Endodermal cell (in vitro differentiated cells): Measurements from ENCODE around the gene PACS1. TPM values are rescaled to one million over a fixed set of nuclear protein-coding genes. Genes with fewer than 3 reads are reported as not detected.

Experiments
- DNase-seq: peaks from one replicate; pipeline ENCODE4 v3.0.0-alpha.2; 2017
- H3K27ac ChIP-seq: 2 replicates; pipeline ENCODE4 v1.5.1; 2013; ENCODE audit warnings: mild to moderate bottlenecking, low read depth, low read length, moderate library complexity
- H3K27me3 ChIP-seq: 2 replicates; pipeline ENCODE4 v1.6.1; 2013; ENCODE audit warnings: mild to moderate bottlenecking, low read length, moderate library complexity; ENCODE audit not compliant: insufficient read depth, control insufficient read depth, poor library complexity, severe bottlenecking
- H3K36me3 ChIP-seq: 2 replicates; pipeline ENCODE4 v1.7.0; 2013; ENCODE audit warnings: mild to moderate bottlenecking, low read length, moderate library complexity; ENCODE audit not compliant: control insufficient read depth, insufficient read depth
- H3K4me1 ChIP-seq: one replicate; pipeline ENCODE4 v1.7.0; 2013; ENCODE audit warnings: low read length; ENCODE audit not compliant: control insufficient read depth, insufficient read depth
- H3K4me3 ChIP-seq: 2 replicates; pipeline ENCODE4 v1.5.1; 2013; ENCODE audit warnings: mild to moderate bottlenecking, low read length, moderate library complexity
- H3K9ac ChIP-seq: 2 replicates; pipeline ENCODE4 v1.6.1; 2013; ENCODE audit warnings: mild to moderate bottlenecking, low read length, moderate library complexity; ENCODE audit not compliant: poor library complexity, severe bottlenecking; ENCODE audit errors: extremely low read depth
- H3K9me3 ChIP-seq: 2 replicates; pipeline ENCODE4 v1.6.1; 2013; ENCODE audit warnings: mild to moderate bottlenecking, low read length, moderate library complexity; ENCODE audit not compliant: control insufficient read depth
- H3K27ac Mint-ChIP-seq: 2 replicates; pipeline ENCODE4 v1.8.0; 2020; ENCODE audit warnings: mixed read lengths
- H3K27me3 Mint-ChIP-seq: 2 replicates; pipeline ENCODE4 v1.8.0; 2021; ENCODE audit warnings: mild to moderate bottlenecking, mixed read lengths; ENCODE audit not compliant: insufficient read depth
- H3K36me3 Mint-ChIP-seq: 2 replicates; pipeline ENCODE4 v1.8.0; 2020; ENCODE audit warnings: low read depth, mixed read lengths
- H3K4me1 Mint-ChIP-seq: 2 replicates; pipeline ENCODE4 v1.8.0; 2020; ENCODE audit warnings: mixed read lengths
- H3K4me3 Mint-ChIP-seq: 2 replicates; pipeline ENCODE4 v1.8.0; 2020; ENCODE audit warnings: mild to moderate bottlenecking, moderate library complexity, mixed read lengths
- H3K9me3 Mint-ChIP-seq: 2 replicates; pipeline ENCODE4 v1.8.0; 2020; ENCODE audit warnings: mild to moderate bottlenecking, mixed read lengths
- CTCF ChIP-seq: fragments of 200-600 bp; sonication (generic); conservative IDR thresholded peaks from 2 replicates; pipeline ENCODE4 v1.5.0; 2021; ENCODE audit warnings: antibody characterized with exemption, mild to moderate bottlenecking
- WGBS, 2 experiments: methylation state at CpG; one replicate each; pipeline versions ENCODE4 v1.1.5 to v1.1.7; 2013; ENCODE audit warnings: missing lambda C conversion rate in 2 of 2, mixed read lengths in 1 of 2; ENCODE audit not compliant: insufficient coverage in 1 of 2, insufficient read length in 1 of 2; 5-methylcytosine and 5-hydroxymethylcytosine counted together
- total RNA-seq, 2 donors: library from RNA; stranded (reverse); fragmentation: NEBNext Ultra II Directional in 1 of 2; extraction: Animal tissue kit (Norgen Biotek cat#: 25700) in 1 of 2; gene quantifications; 2 replicates in 1 of 2; 3 replicates in 1 of 2; pipeline ENCODE4 v1.2.1, GENCODE V29; 2021

The PACS1 gene
- total RNA-seq, 2 donors from 2014 or later = 67.0 to 67.1 TPM

- no peak for DNase-seq
- peaks cover 2% of the 10 kb centered on the region for H3K27me3 Mint-ChIP-seq
- H3K4me3 ChIP-seq = no peak overlapping the region
- no peak overlapping the region for H3K27ac ChIP-seq
- no peaks in the 10 kb centered on the region for H3K9me3 Mint-ChIP-seq
- 96 to 98% methylated on average over 64 to 88 of the region's 88 CpGs for WGBS, 2 experiments
- no peak overlapping the region for H3K4me3 Mint-ChIP-seq
- peaks cover 17% of the 10 kb centered on the region for H3K36me3 Mint-ChIP-seq
- no peaks in the 10 kb centered on the region for H3K9me3 ChIP-seq
- TF ChIP-seq CTCF = no peak
- H3K27me3 ChIP-seq = no peaks in the 10 kb centered on the region
- peaks cover 12% of the 10 kb centered on the region for H3K4me1 Mint-ChIP-seq
- no peaks in the 10 kb centered on the region for H3K36me3 ChIP-seq
- H3K9ac ChIP-seq = no peak overlapping the region
- H3K4me1 ChIP-seq = peaks cover 4% of the 10 kb centered on the region
- no peak overlapping the region for H3K27ac Mint-ChIP-seq
Measured at GRCh38 chr11:66042996-66043906, 26.8 kb upstream of the PACS1 start.

- peaks cover 17% of the 10 kb centered on the region for H3K36me3 Mint-ChIP-seq
- Histone ChIP-seq H3K4me1 (peaks cover 4% of the 10 kb centered on the region), H3K27me3 (no peaks in the 10 kb centered on the region), H3K27ac (no peak overlapping the region), H3K4me3 (no peak overlapping the region), H3K9ac (no peak overlapping the region), H3K36me3 (no peaks in the 10 kb centered on the region), H3K9me3 (no peaks in the 10 kb centered on the region)
- DNase-seq = no peak
- WGBS, 2 experiments = 82 to 87% methylated on average over 6 of the region's 6 CpGs
- H3K4me1 Mint-ChIP-seq = peaks cover 15% of the 10 kb centered on the region
- H3K4me3 Mint-ChIP-seq = no peak overlapping the region
- H3K9me3 Mint-ChIP-seq = no peaks in the 10 kb centered on the region
- H3K27ac Mint-ChIP-seq = no peak overlapping the region
- TF ChIP-seq CTCF = no peak
- peaks cover 4% of the 10 kb centered on the region for H3K27me3 Mint-ChIP-seq
Measured at GRCh38 chr11:66044757-66045156, 25.3 kb upstream of the PACS1 start.

- H3K27ac ChIP-seq = no peak overlapping the region
- peak; percentile 99 for TF ChIP-seq CTCF
- peaks cover 4% of the 10 kb centered on the region for H3K4me1 ChIP-seq
- Mint-ChIP-seq H3K4me3 (no peak overlapping the region), H3K27me3 (peaks cover 4% of the 10 kb centered on the region), H3K9me3 (no peaks in the 10 kb centered on the region), H3K36me3 (peaks cover 17% of the 10 kb centered on the region), H3K27ac (no peak overlapping the region), H3K4me1 (peaks cover 15% of the 10 kb centered on the region)
- no peaks in the 10 kb centered on the region for H3K36me3 ChIP-seq
- H3K9me3 ChIP-seq = no peaks in the 10 kb centered on the region
- peak; percentile 96 for DNase-seq
- H3K9ac ChIP-seq = no peak overlapping the region
- no peak overlapping the region for H3K4me3 ChIP-seq
- 32 to 35% methylated on average over 3 to 11 of the region's 11 CpGs for WGBS, 2 experiments
- no peaks in the 10 kb centered on the region for H3K27me3 ChIP-seq
Measured at GRCh38 chr11:66045177-66045639, 24.9 kb upstream of the PACS1 start.
